GM12891 (cell line): Measurements from ENCODE around the gene FAM193A.

Source experiments
- POLR2AphosphoS5 ChIP-seq: IDR thresholded peaks from 2 replicates; pipeline ENCODE4 v1.6.1; 2011; ENCODE audit warnings: low read depth, low read length, control low read depth
- SPI1 ChIP-seq: IDR thresholded peaks from 2 replicates; pipeline ENCODE4 v1.6.1; 2011; ENCODE audit warnings: low read depth, low read length, control low read depth

DNA sequence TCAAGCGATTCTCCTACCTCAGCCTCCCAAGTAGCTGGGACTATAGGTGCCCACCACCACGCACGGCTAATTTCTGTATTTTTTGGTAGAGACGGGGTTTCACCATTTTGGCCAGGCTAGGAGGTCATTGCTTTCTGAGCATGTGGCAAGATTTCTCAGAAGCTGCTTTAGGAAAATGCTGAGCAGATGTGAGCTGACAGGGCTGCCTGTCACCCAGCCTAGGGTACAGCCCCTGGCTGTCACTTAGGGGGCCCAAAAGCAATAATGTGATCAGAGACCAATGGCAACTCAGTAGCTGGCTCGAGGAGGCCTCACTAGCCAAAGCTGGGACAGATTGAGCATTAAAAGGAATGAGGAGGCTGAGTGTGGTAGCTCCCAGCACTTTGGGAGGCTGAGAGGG, 154.9 kb downstream of the FAM193A start:
- TF ChIP-seq POLR2AphosphoS5: no peak
- no peak for TF ChIP-seq SPI1
